Nephron progenitor cell (in vitro differentiated cells): ENCODE measurements around the gene PJA1.

Experiments
- DNase-seq: peaks from one replicate; pipeline ENCODE4 v3.0.0; 2021
- H3K27ac Mint-ChIP-seq: 2 replicates; pipeline ENCODE4 v1.8.0; 2021; ENCODE audit warnings: mild to moderate bottlenecking, moderate library complexity, mixed read lengths
- H3K27me3 Mint-ChIP-seq: 2 replicates; pipeline ENCODE4 v1.8.0; 2021; ENCODE audit warnings: mild to moderate bottlenecking, low read depth, mixed read lengths; ENCODE audit not compliant: poor library complexity
- H3K36me3 Mint-ChIP-seq: 2 replicates; pipeline ENCODE4 v1.8.0; 2021; ENCODE audit warnings: low read depth, mixed read lengths
- H3K4me1 Mint-ChIP-seq: 2 replicates; pipeline ENCODE4 v1.8.0; 2021; ENCODE audit warnings: mixed read lengths
- H3K4me3 Mint-ChIP-seq: 2 replicates; pipeline ENCODE4 v1.8.0; 2021; ENCODE audit warnings: mild to moderate bottlenecking, moderate library complexity, mixed read lengths
- H3K9me3 Mint-ChIP-seq: 2 replicates; pipeline ENCODE4 v1.8.0; 2021; ENCODE audit warnings: mild to moderate bottlenecking, moderate library complexity, mixed read lengths
- CTCF ChIP-seq: fragments of 200-600 bp; sonication (generic); IDR thresholded peaks from 2 replicates; pipeline ENCODE4 v1.5.0; 2021; ENCODE audit warnings: antibody characterized with exemption

The PJA1 gene

GRCh38 chrX:69151866-69152284 is 13.4 kb downstream of the PJA1 start:
- peaks cover 5% of the 10 kb centered on the region for H3K27me3 Mint-ChIP-seq
- TF ChIP-seq CTCF: no peak
- H3K27ac Mint-ChIP-seq: no peak overlapping the region
- no peak overlapping the region for H3K4me3 Mint-ChIP-seq
- peaks cover 57% of the 10 kb centered on the region for H3K4me1 Mint-ChIP-seq
- no peaks in the 10 kb centered on the region for H3K36me3 Mint-ChIP-seq
- peaks cover 40% of the 10 kb centered on the region for H3K9me3 Mint-ChIP-seq
- no peak for DNase-seq

- peaks cover 29% of the 10 kb centered on the region for H3K9me3 Mint-ChIP-seq
- H3K36me3 Mint-ChIP-seq: no peaks in the 10 kb centered on the region
- TF ChIP-seq CTCF: no peak
- no peak overlapping the region for H3K27ac Mint-ChIP-seq
- H3K27me3 Mint-ChIP-seq: no peaks in the 10 kb centered on the region
- peaks cover 46% of the 10 kb centered on the region for H3K4me1 Mint-ChIP-seq
- no peak for DNase-seq
- H3K4me3 Mint-ChIP-seq: no peak overlapping the region
Measured at GRCh38 chrX:69150281-69150960, 14.8 kb downstream of the PJA1 start.

- Mint-ChIP-seq H3K4me1 (peaks cover 44% of the 10 kb centered on the region), H3K27me3 (no peaks in the 10 kb centered on the region), H3K27ac (peak overlapping the region; percentile 25), H3K36me3 (no peaks in the 10 kb centered on the region), H3K4me3 (no peak overlapping the region), H3K9me3 (peaks cover 26% of the 10 kb centered on the region)
- TF ChIP-seq CTCF: no peak
- peak; percentile 43 for DNase-seq
Measured at GRCh38 chrX:69149466-69150280, 15.6 kb downstream of the PJA1 start.

GRCh38 chrX:69148946-69149345 is 16.3 kb downstream of the PJA1 start:
- Mint-ChIP-seq H3K9me3 (peaks cover 23% of the 10 kb centered on the region), H3K36me3 (no peaks in the 10 kb centered on the region), H3K4me1 (peaks cover 44% of the 10 kb centered on the region), H3K27ac (no peak overlapping the region), H3K4me3 (no peak overlapping the region), H3K27me3 (no peaks in the 10 kb centered on the region)
- no peak for DNase-seq
- no peak for TF ChIP-seq CTCF

- peaks cover 30% of the 10 kb centered on the region for H3K9me3 Mint-ChIP-seq
- no peak for TF ChIP-seq CTCF
- peaks cover 48% of the 10 kb centered on the region for H3K4me1 Mint-ChIP-seq
- no peaks in the 10 kb centered on the region for H3K27me3 Mint-ChIP-seq
- H3K27ac Mint-ChIP-seq: no peak overlapping the region
- H3K36me3 Mint-ChIP-seq: no peaks in the 10 kb centered on the region
- DNase-seq: no peak
- H3K4me3 Mint-ChIP-seq: no peak overlapping the region
Measured at GRCh38 chrX:69146739-69147138, 18.5 kb downstream of the PJA1 start.
